ENCODE results near the gene TUT1.

DNA sequence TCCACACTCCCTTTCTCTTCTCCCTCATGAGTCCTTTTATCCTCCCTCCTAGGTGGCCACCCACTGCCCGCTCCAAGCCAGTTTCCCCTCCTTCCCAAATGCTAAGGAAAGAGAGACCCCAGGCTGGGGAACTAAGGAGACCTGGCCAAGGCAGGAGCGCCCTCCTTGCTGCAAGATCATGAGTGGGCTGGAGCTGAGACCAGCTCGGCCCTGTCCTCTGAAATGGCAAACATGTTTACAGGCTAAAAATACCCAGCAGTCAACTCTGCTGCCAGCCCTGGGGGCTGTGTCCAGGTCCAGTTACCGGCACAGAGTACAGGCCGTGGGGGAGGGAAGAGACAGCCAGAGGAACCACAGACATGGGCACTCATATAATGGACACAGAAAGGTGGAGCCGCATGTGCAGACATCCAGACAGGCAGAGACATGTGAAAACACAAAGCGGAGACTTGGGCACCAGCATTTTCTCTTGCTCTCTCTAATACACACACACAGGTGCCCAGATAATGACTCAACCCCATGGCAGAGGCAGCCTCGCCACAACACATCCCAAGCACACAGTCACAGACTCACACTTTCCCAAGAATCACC, 43.5 kb downstream of the TUT1 start:
- TF ChIP-seq, protein P1, sequence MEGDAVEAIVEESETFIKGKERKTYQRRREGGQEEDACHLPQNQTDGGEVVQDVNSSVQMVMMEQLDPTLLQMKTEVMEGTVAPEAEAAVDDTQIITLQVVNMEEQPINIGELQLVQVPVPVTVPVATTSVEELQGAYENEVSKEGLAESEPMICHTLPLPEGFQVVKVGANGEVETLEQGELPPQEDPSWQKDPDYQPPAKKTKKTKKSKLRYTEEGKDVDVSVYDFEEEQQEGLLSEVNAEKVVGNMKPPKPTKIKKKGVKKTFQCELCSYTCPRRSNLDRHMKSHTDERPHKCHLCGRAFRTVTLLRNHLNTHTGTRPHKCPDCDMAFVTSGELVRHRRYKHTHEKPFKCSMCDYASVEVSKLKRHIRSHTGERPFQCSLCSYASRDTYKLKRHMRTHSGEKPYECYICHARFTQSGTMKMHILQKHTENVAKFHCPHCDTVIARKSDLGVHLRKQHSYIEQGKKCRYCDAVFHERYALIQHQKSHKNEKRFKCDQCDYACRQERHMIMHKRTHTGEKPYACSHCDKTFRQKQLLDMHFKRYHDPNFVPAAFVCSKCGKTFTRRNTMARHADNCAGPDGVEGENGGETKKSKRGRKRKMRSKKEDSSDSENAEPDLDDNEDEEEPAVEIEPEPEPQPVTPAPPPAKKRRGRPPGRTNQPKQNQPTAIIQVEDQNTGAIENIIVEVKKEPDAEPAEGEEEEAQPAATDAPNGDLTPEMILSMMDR (IDR thresholded peaks at IDR 0.05): no peak
- TF ChIP-seq POLR2AphosphoS5 (IDR thresholded peaks at IDR 0.05): peak; percentile 34 to 70 (median 59)
